H1 (cell line): Measurements from ENCODE around the gene ENTREP3. TPM values are rescaled to one million over a fixed set of nuclear protein-coding genes. Genes with fewer than 3 reads are reported as not detected.

ENCODE experiments used
- CBX8 ChIP-seq: fragments of 300-800, 300-1000 bp; sonication (generic); IDR thresholded peaks from 2 replicates; pipeline ENCODE4 v1.7.1; 2016; ENCODE audit warnings: low read depth, low read length, borderline replicate concordance
- POU5F1 ChIP-seq: IDR thresholded peaks from 2 replicates; pipeline ENCODE4 v1.6.1; 2011; ENCODE audit warnings: low read depth, mild to moderate bottlenecking, low read length, moderate library complexity
- polyA plus RNA-seq, 7 experiments: library from polyadenylated mRNA; depleted of rRNA in 3 of 7; stranded (reverse) in 5 of 7; unstranded in 2 of 7; fragments of >200 nt in 5 of 7; fragments of 200-250 nt in 2 of 7; gene quantifications; 1 replicate in 5 of 7; 2 replicates in 1 of 7; 4 replicates in 1 of 7; pipeline versions ENCODE4 v1.2.1 to v1.2.3, GENCODE V29; 2011 to 2013; ENCODE audit warnings: missing spikeins in 2 of 7, mixed read lengths in 2 of 7
- total RNA-seq: library from RNA; stranded (reverse); fragmentation: NEBNext Ultra II Directional; extraction: Animal tissue kit (Norgen Biotek cat#: 25700); gene quantifications from 2 replicates; pipeline ENCODE4 v1.2.1, GENCODE V29; 2021

The ENTREP3 gene
- total and polyA plus RNA-seq, 2 of the 8 experiments (the other 6 are each of a cell fraction or from before 2014, with no cell fraction given): 22.8 to 52.2 TPM

DNA sequence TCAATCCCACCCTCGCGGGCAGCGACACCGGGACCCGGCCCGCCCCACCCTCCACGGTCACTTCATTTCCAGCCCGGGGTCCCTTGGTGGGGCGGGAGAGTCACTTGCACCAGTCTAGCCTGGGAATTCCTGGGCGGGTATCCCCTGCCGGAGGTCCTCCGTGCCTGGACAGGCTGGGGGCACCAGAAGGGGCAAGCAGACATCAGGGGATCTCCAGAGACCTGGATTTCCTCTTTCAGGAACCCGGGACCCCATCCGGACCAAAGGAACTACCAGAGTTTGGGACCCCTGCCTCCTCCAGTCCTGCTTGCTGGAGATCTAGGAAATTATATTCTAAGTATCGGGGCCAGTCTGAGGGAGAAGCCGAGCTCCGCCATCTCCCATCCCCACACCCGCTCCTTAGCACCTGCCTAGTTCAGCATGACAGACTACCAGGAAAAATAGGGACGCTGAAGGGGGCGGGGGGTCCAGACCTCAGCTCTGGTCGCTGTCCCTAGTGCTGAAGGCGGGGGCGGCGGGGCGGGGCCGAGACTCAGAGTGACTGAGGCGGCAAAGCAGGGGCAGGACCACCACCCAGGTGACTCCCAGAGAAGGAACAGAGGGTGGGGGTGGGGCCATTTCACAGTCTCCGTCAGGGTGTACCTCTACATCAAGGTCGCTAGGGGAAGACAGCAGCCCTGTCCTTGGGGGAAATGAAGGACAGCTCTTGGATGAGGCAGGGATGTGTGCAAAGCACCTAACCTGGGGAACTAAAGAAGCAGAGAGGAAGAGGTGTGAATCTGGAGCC lies 22.8 kb upstream of the ENTREP3 start (continued):
- no peak for TF ChIP-seq POU5F1
- no peak for TF ChIP-seq CBX8
